Stimulated activated CD4-positive, alpha-beta T cell treated with anti-CD3 and anti-CD28 coated beads, Interleukin-12 subunit alpha, Interleukin-12 subunit beta, amount 100 ng/mL, for 48 hours (primary cell): ENCODE results near the gene BCL2.

Source experiments
- DNase-seq, 3 donors: peaks; one replicate each; pipeline ENCODE4 v3.0.0-alpha.2; 2020; ENCODE audit warnings: low read depth in 2 of 3, low spot score in 1 of 3

The BCL2 gene

DNA sequence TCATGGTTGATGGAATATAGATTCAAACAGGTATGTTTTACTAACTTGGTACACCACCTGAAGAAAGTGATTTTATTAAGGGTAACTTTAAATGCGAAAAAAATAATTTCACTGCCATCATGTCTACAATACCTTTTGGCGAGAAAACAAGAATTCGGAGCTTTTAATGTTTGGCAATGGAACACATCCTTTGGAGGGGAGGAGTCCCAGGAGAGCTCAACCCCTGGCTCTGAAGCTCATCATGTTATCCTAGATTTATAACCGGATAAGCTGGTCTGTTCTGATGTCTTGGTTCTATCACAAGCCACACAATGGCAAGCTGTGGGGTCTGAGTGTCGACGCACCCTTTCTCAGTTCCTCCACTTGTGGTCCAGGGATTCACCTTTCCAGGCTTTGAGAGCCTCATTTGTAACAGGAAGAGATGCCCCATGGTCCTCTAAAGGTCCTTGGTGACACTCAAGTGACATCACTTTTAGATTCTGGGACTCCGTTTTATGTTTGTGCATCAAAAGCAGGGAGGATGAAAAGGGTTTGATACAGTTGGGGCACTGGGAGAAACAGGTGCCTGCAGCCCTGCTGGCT, 172.7 kb downstream of the BCL2 start:
- DNase-seq: no peak

DNA sequence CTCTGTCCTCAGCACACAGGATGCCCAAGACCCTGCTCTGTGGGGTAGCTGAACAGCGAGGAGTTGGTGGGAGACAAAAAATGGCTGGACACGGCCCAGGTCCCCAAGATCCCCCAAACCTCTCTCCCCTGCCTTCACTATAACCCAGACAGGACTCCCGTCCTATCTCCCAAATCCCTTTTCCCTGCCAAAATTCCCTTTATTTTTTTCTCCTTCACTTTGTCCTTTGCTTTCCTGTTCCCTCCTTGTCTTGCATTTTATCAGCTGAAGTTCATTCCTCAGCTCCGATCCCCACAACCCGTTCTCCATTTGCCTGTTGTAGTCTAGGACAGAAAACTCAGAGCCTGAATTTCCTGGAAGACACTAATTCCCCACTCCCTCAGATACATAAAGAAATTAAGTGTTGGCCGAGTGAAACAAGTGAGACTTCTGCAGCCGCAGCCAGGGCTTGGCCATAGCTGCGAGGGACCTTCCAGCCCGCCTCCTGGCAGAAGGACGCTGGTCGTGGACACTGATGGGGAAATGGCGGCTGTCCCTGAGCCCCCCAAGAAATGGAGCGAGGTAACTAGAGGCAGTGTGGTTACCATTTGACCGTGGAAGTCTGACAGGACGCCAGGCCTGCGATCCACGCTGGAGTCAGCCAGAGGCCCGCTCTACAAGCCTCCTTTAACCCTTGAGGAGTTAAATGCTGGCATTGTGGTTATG, 173.6 kb downstream of the BCL2 start:
- DNase-seq: no peak

DNA sequence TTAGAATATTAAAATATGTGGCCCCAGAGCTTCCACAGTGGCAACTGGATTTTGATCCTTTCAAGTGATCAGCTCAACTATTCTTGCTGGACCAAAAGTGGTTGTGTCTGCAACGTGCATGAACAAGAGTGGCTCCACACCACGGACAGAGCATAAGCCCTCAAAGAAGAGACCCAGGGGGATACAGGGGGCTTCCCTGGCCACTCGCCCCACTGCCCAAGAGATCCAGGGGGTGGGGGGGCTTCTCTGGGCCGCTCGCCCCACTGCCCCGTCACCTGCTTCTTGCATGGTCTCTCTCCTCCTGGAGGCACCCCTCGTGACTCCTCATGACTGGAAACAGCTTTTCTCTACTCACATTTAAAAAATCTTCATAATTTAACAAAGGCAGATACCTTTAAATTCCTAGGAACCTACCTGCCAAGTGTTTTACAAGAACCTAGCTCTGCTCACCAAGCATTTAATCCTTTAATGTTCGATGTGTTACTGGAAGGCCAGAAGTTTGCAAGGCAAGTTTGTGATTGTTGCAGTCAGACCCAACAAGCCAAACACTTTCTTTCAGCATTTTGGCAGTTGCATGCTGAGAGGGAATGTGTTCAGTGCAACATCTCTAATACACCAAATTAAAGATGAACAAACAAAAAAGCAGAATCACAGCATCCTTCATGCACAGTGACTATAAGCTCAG, 174.3 kb downstream of the BCL2 start:
- no peak for DNase-seq

DNA sequence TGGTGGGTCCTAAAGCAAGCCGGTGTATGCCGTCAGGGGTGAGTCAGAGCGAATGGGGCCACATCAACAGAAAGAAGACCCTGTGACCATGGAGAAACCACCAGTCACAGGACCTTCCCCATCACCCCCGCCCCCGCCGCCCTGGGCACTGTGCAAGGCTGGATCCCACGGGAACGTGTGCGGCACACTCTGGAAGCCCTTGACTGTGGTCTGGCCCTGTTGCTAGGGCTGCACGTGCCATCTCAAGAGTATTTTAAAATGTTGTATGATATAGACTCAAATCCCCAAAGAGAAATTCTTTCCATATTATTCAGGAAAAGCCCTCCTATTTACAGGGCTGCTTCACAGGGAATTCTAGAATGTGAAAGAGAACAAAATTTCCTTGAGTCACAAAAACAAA, 174.8 kb downstream of the BCL2 start:
- DNase-seq: no peak

DNA sequence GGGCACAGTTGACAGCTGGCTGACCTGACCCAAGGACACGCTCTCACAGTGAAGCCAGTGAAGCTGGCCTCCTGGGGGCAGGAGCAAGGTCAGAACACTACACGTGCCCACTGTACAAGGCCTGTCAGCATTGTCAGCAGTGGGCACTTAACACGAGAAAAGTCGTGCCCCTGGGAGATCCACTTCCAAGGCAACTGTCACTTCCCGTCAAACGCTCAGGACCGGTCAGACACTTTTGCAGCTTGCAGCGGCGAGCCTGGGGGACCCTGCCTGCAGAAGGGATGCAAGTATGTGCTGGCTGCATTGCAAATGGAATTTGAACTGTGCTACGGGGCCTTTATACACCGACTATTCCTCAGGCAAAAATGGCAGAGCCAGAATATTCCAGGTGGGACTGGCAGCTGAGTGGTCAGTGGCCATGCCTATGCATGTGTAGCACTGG, 176.2 kb downstream of the BCL2 start:
- DNase-seq: no peak

DNA sequence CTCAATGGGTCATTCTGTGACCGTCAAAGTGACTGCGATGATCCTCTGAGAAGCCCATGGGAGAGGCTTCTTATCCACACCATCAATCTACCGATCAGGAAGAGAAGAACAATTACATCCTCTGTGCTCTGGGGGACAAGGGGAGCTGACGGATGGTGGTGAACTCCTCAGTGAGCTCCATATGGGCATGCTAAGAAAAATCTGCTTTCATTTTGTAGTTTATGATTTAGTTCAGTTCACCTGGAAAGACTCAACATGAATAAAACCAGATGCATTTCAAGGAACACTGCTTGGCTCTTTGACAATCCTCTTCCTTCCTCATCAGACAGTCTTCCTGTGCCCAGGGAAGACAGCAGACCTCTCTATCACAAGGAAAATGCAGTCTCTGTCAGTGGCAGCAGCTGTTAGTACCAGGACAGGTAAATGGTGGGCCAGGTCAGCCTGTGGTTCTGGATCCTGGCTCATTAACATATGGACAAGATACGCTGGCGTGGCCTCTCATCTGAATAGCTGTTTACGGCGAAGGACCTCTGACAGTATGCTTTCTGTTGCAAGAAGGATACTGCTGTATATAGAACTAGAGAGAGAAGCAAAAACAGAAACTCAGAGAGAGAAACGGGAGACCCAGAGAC, 176.9 kb downstream of the BCL2 start:
- DNase-seq: no peak

DNA sequence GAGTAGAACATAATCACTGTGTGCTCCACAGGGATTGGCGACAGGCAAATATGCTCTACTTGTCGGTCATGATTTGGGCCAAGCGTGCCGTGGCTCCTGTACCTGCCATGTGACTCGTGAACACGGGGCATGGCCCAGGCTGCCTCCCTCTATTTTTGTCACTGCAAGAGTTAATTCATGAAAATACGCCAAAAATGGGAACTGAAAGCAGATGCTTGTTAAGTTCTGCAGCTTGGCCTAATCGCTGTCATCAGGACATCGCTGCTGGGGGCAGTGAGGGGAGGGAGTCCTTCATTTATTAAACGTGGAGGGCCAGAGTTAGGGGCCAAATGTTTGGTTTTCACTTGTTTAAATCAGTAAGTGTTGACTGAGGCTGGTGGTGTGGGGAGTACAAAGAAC, 177.8 kb downstream of the BCL2 start:
- no peak for DNase-seq

DNA sequence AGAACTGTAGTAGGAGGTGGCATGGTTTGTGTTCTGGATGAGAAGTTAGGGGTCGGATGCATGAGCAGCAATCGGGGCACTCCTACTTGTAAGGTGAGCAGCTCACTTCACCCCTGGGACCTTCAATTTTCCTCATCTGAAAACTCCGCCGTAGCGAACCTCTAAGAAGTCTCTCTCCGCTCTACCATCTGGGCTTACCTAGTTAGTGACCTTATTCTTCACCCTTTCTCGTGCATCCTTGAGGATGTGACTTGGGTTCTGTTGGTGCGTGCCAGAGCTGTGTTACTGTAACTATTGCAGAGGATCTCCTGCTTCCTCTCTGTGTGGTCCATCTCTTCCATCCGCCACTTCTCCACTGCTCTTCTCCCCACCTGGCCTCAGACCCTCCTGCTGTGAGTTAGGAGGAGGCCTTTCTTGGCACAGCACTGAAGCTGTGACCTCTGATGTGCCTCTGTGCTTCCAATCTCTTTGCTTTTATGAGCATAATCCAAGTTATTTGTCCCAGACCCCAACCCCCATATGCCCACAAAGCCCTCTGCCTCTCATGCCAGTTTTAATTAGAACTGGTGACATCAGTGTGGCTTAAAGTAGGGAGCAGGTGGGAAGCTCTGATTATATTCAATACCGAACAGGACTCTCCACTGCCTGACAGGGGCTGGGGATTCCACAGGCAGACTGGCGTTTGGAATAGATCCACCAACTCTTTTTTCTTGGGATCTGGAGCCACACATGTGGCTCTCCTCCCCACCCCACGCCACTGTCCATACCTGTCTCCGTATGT, 178.4 kb downstream of the BCL2 start:
- DNase-seq: no peak

DNA sequence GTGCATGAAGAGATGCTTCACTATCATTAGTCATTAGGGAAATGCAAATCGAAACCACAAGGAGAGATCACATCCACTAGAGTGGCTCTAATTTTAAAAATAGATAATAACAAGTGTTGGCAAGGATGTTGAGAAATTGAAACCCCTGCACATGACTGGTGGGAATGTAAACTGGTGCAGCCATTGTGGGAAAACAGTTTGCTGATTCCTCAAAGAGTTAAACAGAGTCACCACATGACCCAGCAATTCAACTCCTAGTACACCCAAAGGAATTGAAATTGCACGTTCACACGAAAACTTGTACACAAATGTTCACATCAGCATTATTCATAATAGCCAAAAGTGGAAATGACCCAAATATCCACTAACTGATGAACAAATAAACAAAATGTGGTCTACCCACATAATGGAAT, 179.5 kb downstream of the BCL2 start:
- no peak for DNase-seq

DNA sequence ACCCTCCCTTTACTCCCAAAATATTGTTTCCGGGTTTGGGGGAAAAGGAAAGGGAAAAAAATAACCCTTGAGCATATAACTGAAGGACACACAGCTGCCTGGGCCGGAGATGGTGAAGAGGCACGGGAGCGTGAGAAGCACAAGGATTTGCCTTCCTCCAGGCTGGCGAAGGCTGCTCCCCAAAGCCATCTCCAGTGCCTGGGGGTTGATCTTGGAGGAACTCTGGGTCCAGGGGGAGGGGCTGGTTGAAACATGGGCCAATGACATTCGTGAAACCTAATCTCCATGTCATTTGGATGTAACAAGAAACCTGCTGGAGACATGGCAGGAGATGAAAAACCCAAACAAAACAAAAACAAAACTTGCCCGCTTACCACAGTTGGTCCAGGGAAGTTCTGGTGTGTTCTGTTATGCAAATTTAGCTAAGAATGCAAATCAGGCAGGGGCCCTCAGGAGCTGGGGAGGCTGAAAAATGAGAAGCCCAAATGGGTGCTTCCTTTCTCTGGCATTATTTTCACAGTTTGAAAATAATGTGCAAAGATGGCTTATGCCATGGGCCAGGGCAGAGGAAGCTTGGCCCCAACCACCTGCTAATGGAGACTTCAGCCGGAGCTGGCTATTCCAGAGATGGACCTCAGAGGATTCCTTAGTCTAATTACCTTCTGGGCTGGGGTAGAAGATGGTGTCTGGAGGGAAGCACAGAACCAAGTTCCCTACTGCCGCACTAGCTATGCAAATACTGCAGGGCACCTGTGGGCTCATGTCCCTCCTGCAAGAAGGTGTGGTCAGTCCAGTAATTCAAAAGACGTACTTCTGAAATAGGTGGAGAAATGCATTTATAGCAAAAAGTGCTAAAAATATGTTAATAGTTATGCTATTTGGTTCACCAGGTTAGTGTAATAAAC, 180.9 kb downstream of the BCL2 start:
- DNase-seq: no peak

DNA sequence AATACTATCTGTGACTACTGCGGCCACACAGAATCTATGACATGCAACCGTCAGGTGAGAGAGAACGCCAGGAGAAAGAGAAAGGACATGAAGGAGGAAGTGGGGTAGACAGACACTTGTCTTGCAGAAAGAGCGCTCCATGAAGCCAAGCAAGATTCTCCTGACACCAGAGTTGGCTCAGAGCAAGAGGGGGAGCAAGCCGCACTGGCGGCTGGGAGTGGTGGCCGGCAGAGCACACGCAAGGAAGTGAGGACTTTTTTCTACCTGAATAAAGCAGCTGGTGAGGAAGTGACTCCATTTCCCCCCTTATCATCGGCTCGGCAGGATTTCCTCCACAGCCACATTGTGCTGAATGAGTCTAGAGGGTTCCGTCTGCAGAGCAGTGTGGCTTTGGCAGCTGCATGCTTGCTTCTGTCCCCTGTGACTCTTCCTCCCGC, 181.6 kb downstream of the BCL2 start:
- no peak for DNase-seq

DNA sequence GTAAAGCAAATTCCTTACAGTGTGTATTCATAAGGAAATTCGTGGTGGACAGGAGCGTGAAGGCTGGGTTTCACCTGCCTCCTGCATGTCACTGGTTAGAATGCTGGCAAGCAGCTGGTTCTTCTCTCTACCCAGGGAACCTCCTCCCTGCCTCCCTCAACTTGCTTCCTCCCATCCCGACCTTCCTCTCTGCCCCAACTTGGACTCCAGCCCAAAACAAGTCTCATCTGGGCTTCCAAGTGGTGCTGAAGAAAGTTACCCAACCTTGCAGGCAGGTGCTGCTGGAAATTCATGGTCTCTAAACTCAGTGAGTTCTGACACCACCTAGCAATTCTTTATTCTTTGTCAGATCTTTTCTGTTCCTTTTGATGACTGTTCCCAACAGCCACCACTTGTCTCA, 184.5 kb downstream of the BCL2 start:
- DNase-seq: no peak

DNA sequence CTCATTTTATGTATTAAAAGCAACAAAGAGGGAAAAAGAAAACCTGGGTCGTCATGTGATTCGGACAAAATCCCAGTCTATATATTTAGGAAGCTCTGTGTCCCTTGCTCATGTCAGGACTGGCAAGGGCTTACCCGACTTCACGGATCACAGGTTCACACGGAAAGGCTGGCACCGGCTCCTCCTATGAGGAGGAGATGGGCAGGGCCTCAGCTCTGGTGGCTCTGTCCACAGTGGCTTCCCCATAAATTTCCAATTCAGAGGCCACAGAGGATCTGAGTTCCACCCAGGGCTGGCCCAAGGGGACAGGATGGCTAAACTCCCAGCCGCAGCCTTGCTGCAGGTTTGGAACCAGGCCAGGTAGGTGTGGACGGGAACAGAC, 186.8 kb downstream of the BCL2 start:
- no peak for DNase-seq

DNA sequence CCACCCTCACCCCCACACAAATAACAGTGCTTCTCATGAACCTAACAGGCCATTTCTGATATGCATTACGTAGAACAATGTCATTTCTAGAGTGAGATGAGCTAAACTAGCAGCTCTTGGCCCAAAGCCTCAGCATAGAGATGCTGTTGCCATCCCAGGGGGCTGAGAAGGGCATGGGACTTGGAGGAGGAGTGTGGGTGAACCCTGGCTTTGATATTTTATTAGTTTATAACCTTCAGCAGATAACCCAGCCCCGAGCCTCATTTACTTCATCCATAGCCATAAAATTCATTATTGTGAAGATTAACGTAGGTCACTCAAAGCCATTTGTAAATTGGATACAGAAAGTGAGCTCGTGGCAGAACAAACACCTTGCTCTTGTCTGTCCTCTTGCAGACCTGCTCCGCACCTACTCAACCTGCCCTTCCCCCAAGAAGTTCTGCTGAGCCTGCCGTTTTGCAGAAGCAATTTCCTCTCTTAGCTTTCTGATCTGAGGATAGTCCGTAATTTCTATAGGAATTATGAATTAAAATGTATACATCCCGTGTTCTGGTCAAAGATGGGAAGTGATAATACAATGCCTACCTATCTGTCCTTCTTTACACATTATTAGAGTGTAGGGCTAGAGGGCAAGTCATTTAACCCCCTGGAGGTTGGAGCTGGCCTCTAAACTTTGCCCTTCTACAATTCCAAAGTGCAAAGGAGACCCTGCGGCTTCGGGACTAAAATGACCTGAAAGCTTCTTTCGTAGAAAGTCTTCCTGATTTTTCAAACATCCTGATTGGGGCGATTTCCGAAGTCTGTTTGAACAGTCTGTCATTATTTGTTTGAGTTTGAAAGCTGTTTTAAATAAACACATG, 187.4 kb downstream of the BCL2 start:
- DNase-seq: no peak

DNA sequence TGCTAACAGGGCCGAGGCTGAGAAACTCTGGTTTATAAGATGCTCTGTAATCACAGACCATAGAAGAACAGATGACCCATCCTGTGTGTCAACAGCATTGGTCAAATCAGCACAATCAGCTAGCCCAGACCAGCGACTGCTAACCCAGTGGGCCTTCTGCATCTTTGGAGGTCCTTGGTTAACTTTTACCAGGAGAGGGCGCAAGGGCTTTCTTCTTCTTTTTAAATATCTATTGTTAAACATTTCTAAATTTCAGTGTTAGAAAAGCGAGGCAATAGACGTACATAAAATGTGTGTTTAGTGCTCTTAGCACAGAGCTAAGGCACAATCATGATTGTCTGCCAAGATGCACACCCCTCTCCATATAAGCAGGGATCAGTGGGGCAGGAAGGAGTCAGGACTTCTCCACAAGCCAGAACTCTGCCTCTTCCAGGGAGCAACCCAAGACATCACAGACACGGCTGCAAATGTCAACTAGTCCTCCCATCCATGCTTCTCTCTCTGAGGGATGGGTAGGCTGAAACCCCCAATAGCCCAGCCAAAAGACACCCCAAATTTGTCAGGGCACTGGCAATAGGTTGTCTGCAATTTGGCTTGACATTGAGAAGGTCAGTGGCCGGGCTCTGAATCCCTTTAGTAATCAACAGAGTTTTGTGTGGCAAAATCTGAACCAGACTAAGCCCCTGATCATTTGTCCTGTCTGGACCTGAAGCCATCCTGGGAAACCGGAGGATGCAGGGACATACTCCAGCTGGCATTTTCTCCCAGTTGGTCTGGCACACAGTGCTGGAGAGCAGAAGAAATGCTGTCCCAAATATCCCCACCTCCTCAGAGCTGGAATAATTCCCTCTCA, 188.2 kb downstream of the BCL2 start:
- peak in 2 of 3 donors; percentile 42 to 67 for DNase-seq

DNA sequence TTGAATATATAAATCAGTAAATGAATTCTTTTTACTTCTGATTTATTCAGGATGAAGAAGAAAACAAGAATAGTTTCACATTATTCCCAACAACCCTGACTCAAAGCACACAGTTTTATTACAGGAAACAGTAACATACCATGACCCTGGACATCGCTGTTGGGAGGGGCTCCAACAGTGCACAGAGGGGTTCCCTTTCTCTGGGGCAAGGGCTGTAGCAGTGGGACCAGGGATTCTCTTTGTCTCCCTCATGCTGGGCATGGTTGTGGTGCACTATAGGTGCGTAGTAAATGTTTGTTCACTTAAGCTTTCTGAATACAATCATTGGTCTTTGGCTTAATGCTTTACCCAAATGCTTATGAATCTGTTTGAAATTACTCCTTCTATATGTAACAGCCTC, 189.4 kb downstream of the BCL2 start:
- no peak for DNase-seq

DNA sequence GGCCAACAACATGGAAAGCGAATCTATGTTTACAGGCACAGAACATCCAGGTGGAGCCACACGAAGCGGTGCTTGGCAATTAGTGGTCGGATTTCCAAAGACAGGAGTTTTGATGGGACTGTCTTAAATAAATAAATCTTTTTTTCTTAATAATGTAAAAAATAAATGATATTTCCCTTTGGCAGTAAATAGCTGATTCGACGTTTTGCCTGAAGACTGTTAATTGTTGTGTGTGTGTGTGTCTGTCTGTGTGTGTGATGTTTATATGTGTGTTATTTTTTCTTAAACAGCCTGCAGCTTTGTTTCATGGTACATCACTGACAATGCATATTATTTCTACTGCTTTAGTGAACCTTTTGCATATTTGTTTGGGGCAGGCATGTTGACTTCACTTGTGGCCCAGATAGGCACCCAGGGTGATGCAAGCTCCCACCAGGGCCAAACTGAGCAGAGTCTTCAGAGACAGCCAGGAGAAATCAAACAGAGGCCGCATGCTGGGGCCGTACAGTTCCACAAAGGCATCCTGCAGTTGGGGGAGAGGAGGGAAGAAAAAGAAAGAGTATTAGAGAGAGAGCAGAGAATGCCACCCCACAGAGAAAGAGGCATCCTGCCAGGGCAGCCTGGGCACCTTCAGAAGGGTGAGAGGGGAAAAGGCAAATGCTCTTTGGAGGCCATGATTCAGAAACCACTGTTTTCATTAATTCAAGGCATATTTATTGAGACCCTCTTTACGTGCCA, 191.2 kb downstream of the BCL2 start:
- DNase-seq: no peak
